ENCODE results near the gene DIP2C. TPM values are rescaled to one million over a fixed set of nuclear protein-coding genes. Genes with fewer than 3 reads are reported as not detected.
"Not testable (repeated sequence)": the region's sequence is repeated elsewhere in the genome, so short reads cannot be mapped to it uniquely, and the experiment has no call there.

Gene DIP2C
- polyA plus RNA-seq, 3 donors, result 4.4 to 15.1 (median 10.0) TPM

DNA sequence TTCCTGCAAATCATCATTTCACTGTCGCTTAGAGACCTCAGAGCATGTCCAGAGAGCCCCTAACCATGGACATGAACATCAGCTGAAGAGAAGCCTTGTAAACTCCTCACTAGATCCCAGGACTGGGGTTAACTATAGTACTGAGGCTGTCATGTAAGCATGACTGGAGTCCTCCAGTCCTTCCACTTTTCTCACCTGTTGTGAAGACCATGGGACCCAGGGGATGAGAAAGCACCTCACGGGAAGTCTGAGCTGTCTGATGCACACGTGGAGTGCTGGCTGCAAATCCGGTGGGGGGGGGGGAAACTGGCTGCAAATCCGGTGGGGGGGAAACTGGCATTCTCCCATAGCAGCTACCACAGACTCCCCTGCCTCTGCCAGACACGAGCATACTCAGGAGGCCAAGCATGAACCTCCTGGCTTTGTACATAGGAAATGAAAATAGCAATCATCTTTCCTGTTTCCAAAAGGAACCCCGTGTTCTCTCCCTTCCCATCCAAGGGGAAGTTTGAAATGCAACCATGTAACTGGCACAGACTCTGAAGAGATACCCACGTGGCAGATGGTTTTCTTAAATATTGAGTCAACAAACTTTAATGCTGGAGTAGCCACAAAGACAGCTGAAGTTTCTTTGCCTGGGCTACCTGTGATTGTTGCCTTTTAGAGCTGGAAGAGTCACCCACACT is 292.8 kb downstream of the DIP2C start:
- H3K27ac ChIP-seq (ENCODE audit: low read depth, low read length), result no peak overlapping the region
- WGBS, 3 donors, result 40 to 62% (median 54%) methylated on average over 8 of the region's 8 CpGs

- 58 to 82% (median 78%) methylated on average over 5 of the region's 5 CpGs for WGBS, 3 donors
- no peak overlapping the region for H3K27ac ChIP-seq (ENCODE audit: low read depth, low read length)
These were observed 293.4 kb downstream of the DIP2C start for GRCh38 chr10:396107-396506.

GRCh38 chr10:395665-396064 is 293.8 kb downstream of the DIP2C start:
- H3K27ac ChIP-seq (ENCODE audit: low read depth, low read length), result no peak overlapping the region
- WGBS, 3 donors, result 89 to 93% (median 91%) methylated on average over 7 of the region's 7 CpGs

DNA sequence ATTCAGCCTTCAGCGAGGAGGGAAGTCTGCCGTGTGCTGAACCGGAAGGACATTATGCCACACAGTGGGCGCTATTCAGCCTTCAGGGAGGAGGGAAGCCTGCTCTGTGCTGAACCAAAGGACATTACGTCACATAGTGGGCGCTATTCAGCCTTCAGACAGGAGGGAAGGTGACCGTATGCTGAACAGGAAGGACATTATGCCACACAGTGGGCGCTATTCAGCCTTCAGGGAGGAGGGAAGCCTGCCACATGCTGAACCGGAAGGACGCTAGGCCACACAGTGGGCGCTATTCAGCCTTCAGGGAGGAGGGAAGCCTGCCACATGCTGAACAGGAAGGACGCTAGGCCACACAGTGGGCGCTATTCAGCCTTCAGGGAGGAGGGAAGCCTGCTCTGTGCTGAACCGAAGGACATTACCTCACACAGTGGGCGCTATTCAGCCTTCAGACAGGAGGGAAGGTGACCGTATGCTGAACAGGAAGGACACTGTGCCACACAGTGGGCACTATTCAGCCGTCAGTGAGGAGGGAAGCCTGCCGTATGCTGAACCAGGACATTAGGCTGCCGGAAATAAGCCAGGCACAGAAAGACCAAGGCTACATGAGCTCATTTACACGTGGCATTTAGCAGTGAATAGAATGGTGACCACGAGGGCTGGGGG is 294.9 kb downstream of the DIP2C start:
- H3K27ac ChIP-seq (ENCODE audit: low read depth, low read length), result not testable (repeated sequence)
- 62 to 87% (median 69%) methylated on average over 21 of the region's 21 CpGs for WGBS, 3 donors

DNA sequence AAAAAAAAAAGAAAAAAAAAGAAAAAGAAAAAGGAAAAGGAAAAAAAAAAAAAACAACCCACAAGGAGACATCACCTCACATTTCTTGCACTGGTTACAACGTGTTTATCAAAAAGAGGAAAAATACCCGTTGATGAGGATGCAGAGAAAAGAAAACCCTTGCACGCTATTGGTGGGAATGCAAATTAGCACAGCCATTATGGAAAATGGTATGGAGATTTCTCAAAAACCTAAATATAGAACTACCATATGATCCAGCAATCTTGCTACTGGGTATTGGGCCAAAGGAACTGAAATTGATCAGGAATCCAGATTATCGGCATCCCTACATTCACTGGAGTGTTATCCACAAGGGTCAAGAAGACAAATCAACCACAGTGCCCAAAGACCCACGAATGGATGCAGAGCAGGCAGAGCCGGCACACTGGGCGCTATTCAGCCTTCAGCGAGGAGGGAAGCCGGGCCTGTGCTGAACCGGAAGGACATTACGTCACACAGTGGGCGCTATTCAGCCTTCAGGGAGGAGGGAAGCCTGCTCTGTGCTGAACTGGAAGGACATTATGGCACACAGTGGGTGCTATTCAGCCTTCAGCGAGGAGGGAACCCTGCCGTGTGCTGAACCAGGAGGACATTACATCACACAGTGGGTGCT is 295.6 kb downstream of the DIP2C start:
- H3K27ac ChIP-seq (ENCODE audit: low read depth, low read length), result no peak overlapping the region

GRCh38 chr10:393106-393745 is 296.2 kb downstream of the DIP2C start:
- no peak overlapping the region for H3K27ac ChIP-seq (ENCODE audit: low read depth, low read length)
- WGBS, 3 donors, result 93 to 95% (median 94%) methylated on average over 13 of the region's 13 CpGs

More for the DNA sequence above, 295.6 kb downstream of the DIP2C start:
- WGBS, 3 donors, result 79 to 95% (median 81%) methylated on average over 14 of the region's 14 CpGs

- 87 to 95% (median 91%) methylated on average over 21 of the region's 21 CpGs for WGBS, 3 donors
- no peak overlapping the region for H3K27ac ChIP-seq (ENCODE audit: low read depth, low read length)
These were observed 296.8 kb downstream of the DIP2C start for GRCh38 chr10:392705-393037.

- 83 to 90% (median 86%) methylated on average over 27 of the region's 27 CpGs for WGBS, 3 donors
- H3K27ac ChIP-seq (ENCODE audit: low read depth, low read length), result no peak overlapping the region
These were observed 297.4 kb downstream of the DIP2C start for GRCh38 chr10:391847-392704.

DNA sequence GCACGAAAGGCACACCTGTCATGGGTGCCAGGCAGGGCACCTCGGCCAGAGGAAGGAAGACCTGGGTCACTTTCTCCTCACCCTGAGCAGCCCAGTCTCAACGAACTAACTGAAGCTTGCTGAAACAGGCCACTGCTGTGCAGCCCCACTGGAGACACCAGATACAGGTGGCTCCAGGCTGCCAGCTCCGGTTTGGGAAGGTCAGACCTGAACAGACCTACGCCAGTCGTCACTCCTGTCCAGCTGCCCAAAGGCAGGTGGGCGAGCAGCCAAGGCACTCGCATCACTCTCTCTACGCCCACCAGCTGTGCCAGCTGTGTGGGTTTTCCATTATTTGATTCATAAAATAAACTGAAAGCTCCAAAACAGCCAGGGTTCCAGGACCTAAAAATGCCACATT is 298.2 kb downstream of the DIP2C start:
- 67 to 78% (median 76%) methylated on average over 9 of the region's 9 CpGs for WGBS, 3 donors
- H3K27ac ChIP-seq (ENCODE audit: low read depth, low read length), result no peak overlapping the region

DNA sequence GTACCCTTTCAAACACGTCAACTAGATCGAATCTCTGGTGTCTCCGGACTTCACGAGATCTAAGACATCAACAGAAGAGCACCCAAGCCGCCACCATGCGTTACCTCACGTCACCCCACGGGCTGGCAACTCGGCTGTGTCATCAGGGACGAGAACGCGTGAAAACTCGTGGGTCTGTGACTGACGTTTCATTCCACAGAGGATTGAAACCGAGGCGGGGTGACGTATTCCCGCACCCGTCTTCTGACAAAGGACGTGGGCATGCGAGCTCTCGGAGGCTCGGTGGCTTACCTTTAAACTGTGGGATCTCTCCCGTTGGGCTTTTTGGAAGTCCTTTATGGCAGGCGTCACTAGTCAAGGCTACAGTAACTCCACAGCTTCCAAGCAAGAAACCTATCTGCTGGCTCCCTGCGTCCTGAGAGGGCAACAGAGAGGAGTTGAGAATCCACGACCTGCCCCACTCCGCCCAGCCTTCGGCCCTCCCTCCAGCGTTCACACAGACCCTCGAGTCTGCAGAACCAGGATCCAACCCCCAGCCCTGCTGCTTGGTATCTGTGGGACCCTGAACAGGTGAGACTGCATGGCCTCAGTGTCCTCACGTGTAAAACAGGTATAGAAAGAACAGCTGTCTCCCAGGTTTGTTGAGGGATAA is 298.9 kb downstream of the DIP2C start:
- 92 to 93% (median 92%) methylated on average over 32 of the region's 32 CpGs for WGBS, 3 donors
- H3K27ac ChIP-seq (ENCODE audit: low read depth, low read length), result no peak overlapping the region

- no peak overlapping the region for H3K27ac ChIP-seq (ENCODE audit: low read depth, low read length)
- 89 to 95% (median 95%) methylated on average over 23 of the region's 23 CpGs for WGBS, 3 donors
These were observed 299.5 kb downstream of the DIP2C start for GRCh38 chr10:389836-390448.

- WGBS, 3 donors, result 91 to 96% (median 93%) methylated on average over 16 of the region's 16 CpGs
- no peak overlapping the region for H3K27ac ChIP-seq (ENCODE audit: low read depth, low read length)
These were observed 300.1 kb downstream of the DIP2C start for GRCh38 chr10:389261-389790.

DNA sequence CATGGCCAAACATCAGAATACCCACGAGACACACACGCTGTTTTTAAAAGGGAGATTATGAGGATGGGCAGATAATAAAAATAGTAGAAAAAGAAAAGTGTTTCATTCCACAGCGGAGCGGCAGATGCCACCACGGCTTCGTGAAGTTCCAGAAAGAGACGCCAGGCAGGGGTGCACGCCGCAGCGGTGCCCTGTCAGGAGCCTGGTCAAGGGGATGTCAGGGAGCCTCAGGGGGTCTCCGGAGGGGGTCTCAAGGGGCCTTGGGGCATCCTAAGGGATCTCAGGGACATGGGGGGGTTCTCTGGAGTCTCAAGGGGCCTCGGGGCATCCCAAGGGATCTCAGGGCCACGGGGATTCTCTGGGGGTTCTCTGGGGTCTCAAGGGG is 300.8 kb downstream of the DIP2C start:
- 88 to 94% (median 90%) methylated on average over 13 of the region's 13 CpGs for WGBS, 3 donors
- no peak overlapping the region for H3K27ac ChIP-seq (ENCODE audit: low read depth, low read length)

DNA sequence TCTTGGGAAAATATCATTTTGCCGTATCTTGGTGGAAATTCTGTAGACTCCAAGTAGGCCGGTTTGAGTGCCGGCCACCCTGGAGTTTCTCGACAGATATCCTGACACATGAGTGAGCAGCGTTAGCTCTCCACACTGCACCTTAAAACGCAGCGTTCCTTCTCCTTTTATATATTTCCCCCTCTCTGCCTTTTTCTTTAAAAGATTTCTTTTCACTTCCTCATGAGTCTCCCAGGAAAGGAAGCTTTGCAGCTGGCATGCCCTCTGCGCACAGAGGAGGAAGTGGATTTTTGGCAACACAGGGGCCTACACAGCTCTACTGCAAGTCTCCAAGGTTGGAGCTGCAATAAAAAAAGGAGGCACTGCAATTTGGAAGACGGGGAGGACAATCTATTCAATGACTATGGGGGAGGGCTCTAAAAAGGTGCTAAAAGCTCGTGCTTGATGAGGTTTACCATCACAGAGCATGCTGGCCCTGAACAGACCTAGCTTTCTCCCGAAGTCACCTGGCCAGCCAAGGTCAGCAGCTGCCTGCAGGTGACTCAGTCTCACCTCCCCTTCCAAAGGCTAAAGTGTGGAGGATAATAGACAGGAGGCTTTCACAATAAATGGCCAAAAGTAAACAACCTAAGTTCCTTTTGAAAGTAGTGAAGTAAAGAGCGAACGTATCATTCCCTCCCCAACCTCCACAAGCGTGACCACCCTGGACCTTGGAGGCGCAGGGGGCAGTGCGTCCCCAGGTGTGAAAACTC is 301.4 kb downstream of the DIP2C start:
- H3K27ac ChIP-seq (ENCODE audit: low read depth, low read length), result no peak overlapping the region
- 75 to 79% (median 76%) methylated on average over 16 of the region's 16 CpGs for WGBS, 3 donors

GRCh38 chr10:387593-387891 is 301.9 kb downstream of the DIP2C start:
- no peak overlapping the region for H3K27ac ChIP-seq (ENCODE audit: low read depth, low read length)
- 88 to 94% (median 92%) methylated on average over 5 of the region's 5 CpGs for WGBS, 3 donors

GRCh38 chr10:386771-387592 is 302.5 kb downstream of the DIP2C start:
- WGBS, 3 donors, result 80 to 87% (median 83%) methylated on average over 27 of the region's 27 CpGs
- H3K27ac ChIP-seq (ENCODE audit: low read depth, low read length), result no peak overlapping the region

Data from adipose tissue (tissue), 3 donors.